Muscle of arm (tissue), 12 donors: Measurements from ENCODE around the gene TP53INP2. TPM values are rescaled to one million over a fixed set of nuclear protein-coding genes. Genes with fewer than 3 reads are reported as not detected.
"Not testable (repeated sequence)": the region's sequence is repeated elsewhere in the genome, so short reads cannot be mapped to it uniquely, and the experiment has no call there.

Experiments used
- DNase-seq: peaks from one replicate; pipeline ENCODE4 v3.0.0-alpha.2; 2013
- polyA plus RNA-seq, 12 donors: library from polyadenylated mRNA; unstranded; fragments of 120-200 nt; gene quantifications; one replicate each; pipeline ENCODE4 v1.2.1, GENCODE V29; 2013; ENCODE audit not compliant: insufficient read length in 12 of 12

Gene TP53INP2
- polyA plus RNA-seq, 12 donors: 7.4 to 13.2 (median 10.0) TPM; not detected in 1

DNA sequence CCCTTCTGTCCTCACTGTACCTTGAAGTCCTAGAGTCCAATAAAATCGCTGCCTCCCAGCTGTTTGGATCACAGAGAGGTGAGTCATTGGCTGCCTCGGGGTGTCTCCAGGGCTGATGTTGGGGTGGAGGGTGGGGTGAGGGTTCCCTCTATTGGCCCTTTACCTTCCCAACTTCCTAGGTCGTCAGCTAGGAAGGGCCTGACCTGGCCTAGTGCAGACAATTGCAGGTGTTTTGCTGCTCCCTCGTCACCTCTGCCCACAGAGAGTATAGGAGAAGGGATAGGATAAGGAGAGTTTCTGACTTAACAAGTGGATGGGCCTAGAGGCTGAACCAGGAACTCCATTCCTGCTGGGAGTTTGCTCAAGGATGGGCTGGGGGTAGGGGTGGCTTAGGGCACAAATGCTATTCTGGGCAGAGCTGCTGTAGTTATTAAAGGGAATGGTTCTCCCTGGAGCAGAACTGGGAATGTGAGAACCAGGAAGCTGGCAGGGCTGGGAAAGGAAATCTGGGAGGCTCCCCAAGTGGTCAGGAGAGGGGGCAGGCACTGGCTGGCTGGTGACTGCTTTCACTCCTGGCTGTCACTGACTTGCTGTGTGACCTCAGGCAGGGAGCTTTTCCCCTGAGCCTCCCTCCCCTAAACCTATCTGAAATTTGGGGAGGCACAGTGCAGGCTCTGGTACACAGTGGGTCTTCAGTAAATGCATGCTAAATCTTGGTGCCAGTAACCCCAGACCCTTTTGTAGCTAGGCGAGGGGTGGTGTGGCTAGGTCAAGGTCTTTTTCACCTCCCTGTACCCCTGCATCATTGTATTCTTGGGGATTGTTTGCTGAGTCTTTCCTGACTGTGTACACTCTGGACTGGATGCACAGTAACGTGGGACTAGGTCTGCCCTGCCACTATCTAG lies 1.5 kb downstream of the TP53INP2 start:
- DNase-seq: no peak

GRCh38 chr20:34706302-34706875 lies 2.2 kb downstream of the TP53INP2 start:
- no peak for DNase-seq

GRCh38 chr20:34706912-34707784 lies 3.0 kb downstream of the TP53INP2 start:
- no peak for DNase-seq

GRCh38 chr20:34708621-34709043 lies 4.5 kb downstream of the TP53INP2 start:
- peak; percentile 48 for DNase-seq

DNA sequence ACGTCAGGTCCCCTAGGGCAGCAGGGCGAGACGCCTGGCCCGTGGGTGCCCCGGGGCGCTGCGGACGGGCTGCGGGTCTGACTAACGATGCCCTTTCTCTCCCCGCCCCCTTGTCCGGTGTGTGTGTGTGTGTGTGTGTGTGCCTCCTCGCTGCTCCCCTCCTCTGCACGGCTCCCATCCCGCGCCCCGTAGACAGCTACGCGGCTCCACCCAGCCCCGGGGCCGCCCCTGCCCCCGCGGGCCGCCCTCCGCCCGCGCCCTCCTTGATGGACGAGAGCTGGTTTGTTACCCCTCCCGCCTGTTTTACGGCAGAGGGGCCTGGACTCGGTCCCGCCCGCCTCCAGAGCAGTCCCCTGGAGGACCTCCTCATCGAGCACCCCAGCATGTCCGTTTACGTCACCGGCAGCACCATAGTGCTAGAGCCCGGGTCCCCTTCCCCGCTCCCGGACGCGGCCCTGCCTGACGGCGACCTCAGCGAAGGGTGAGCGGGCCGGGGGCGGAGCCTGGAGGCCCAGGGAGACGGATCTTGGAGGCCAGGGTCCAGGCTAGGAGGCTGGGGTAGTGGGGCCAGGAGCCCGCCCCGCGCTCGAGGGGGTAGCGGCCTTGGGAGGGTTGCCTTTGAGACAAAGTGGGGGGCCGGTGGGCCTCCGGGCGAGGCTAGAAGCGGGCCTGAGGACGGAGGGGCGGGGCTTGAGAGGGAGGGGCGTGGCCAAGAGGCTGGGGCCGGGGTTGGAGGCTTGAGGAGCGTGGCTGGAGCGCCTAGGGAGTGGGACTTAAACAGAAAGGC lies 5.1 kb downstream of the TP53INP2 start:
- peak; percentile 81 for DNase-seq

DNA sequence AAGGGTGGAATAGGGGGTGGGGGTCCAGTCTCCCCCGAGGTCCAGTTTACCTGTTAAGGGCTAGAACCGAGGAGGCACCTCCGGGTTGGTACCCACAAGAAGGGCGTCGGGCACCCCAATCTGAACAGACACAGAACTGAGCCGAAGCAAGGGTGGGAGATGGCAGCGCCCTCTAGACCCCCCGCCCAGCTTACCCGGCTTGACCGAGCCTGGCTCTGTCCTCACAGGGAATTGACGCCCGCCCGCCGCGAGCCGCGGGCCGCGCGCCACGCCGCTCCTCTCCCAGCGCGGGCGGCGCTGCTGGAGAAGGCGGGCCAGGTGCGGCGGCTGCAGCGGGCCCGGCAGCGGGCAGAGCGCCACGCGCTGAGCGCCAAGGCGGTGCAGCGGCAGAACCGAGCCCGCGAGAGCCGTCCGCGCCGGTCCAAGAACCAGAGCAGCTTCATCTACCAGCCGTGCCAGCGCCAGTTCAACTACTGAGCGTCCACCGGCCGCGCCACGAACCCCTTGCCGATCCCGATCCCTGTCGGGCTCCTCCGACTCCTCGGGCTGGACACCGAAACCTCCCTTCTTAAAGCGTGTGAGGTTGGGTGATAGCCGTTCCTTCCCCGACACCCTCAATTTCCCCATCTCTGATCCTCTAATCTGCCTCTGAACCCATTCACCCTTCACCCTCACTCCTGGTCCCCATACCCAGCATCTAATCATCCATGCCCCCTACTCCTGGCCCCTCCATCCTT lies 5.9 kb downstream of the TP53INP2 start:
- no peak for DNase-seq

- no peak for DNase-seq
Measured at GRCh38 chr20:34710568-34710839, 6.4 kb downstream of the TP53INP2 start.

DNA sequence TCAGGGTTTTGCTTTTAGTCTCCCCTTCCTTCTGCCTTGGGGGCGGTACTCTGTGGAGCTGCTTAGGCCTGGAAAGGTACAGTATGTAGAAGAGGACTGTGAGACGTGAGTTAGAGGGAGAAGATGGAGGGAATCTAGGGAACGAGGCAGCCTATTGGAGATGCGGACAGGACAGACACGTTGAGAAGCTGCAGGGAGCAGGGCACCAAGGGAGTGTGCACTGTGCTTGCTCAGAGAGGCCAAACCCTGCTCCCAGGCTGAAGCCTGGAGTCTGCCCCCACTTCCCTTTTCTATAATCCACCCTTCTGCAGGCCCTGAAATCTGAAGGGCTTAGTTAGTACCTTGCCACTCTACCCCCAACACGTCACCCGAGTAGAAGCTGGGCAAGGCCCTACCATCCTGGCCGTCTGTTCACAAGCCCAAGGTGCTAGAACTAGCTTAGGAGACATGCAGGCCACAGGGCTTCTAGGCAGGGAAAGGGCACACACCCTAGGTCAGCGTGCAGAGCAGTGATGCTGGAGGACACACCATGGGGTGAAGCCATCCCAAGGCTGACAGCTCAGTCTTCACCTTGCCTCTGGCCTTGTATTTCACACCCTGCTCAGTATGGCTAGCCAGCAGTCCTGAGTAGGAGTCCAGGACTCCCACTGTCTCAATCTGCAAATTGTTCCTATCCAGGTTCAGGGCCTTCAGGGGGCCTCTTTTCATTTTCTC lies 6.9 kb downstream of the TP53INP2 start:
- no peak for DNase-seq

DNA sequence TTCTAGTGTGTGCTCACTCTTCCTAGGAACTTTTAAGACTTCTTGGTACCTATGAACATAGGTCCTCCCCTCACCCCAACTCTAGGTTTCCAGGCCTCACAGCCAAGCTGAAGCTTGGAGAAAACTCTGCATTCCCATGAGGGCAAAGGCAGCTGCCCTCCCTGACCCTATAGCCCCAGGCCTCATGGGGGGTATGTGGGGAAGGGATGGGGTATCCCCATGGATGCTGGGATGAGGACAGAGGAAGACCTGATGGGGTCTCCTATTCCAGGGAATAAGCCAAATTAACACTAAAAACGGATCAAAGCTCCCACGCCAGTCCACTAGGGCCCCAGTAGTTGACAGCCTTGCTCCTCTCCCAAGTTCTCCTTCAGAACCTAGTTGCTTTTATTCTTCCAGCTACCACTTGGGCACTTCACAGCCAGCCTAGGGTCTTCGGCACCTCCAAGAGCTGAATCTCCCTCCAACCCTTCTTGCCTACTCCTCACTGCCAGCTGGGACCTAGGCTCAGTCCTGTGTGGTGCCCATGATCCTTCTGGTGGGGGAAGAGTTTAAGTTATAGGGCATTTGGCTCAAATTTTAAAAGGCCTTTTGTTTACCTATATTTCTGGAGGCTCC lies 7.8 kb downstream of the TP53INP2 start:
- no peak for DNase-seq

- DNase-seq: no peak
Measured at GRCh38 chr20:34712525-34713192, 8.5 kb downstream of the TP53INP2 start.

- DNase-seq: no peak
Measured at GRCh38 chr20:34713194-34713943, 9.2 kb downstream of the TP53INP2 start.

GRCh38 chr20:34713944-34714515 lies 9.9 kb downstream of the TP53INP2 start:
- DNase-seq: not testable (repeated sequence)

DNA sequence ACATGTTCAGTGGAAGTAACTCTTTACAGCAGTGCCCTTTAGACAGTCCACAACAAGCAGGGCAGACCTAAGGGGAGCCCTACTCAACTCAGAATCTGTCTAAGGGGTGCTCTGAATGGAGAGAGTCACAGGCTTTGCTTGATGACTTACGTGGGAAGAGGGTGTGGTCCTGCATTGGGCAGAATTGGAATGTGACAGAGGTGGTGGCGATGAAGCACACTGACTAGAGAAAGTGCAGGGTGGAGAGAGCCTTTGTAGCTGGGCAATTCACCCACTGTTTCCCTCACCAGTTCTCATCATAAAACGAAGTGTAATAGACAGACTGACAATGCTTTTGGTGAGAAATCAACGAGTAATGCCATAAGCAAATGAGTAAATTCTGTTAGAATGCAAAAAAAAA lies 11.2 kb downstream of the TP53INP2 start:
- no peak for DNase-seq

DNA sequence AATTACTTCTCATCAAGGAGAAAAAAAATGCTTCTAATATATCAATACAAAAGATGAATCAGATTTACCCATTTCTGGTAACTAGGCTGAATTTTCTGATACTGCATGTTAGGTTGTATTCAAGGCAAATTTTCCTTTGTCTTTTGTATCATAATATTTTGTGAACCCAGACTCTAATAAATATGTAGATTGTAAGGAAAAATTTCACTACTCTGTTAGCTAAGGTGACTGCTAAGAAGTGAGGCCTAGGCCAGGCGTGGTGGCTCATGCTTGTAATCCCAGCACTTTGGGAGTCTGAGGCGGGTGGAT lies 12.7 kb downstream of the TP53INP2 start:
- DNase-seq: no peak

GRCh38 chr20:34717230-34718095 lies 13.3 kb downstream of the TP53INP2 start:
- no peak for DNase-seq

- DNase-seq: not testable (repeated sequence)
Measured at GRCh38 chr20:34719242-34720017, 15.3 kb downstream of the TP53INP2 start.
